A673 (cell line): Measurements from ENCODE around the gene FAM240B.

Experiments
- CTCF ChIP-seq: fragments of 300-800, 200-600 bp; sonication (generic); conservative IDR thresholded peaks from 2 replicates; pipeline ENCODE4 v1.5.1; 2017; ENCODE audit warnings: low read depth, mild to moderate bottlenecking, antibody characterized with exemption, low read length, moderate library complexity, mixed read lengths
- EZH2 ChIP-seq: fragments of 200-600 bp; sonication (generic); IDR thresholded peaks from 2 replicates; pipeline ENCODE4 v1.6.1; 2017; ENCODE audit warnings: borderline replicate concordance, low read depth, mild to moderate bottlenecking, mixed read lengths, antibody characterized with exemption, low read length; ENCODE audit not compliant: poor library complexity, severe bottlenecking

DNA sequence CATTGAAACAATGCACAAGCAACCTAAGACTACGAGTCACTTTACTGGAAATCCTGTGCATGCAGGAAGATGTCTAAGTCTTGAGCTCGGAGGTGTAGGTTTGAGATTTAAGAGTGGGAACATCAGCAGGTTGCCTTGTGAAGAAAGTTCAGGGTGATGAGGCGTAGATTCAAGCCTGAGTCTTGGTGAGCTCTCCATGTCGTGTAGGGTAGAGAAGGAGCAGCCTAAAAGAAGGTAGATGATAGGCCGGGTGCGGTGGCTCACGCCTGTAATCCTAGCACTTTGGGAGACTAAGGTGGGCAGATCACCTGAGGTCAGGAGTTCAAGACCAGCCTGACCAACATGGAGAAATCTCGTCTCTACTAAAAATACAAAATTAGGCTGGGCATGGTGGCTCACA is 69.4 kb downstream of the FAM240B start:
- TF ChIP-seq CTCF (no peak), EZH2 (no peak)
